HG02642 (cell line): Measurements from ENCODE around the gene VAV3.
"Not testable (repeated sequence)": the region's sequence is repeated elsewhere in the genome, so short reads cannot be mapped to it uniquely, and the experiment has no call there.

Experiments used
- ATAC-seq: cut with Tn5 transposase; IDR thresholded peaks from one replicate; pipeline ENCODE4 v1.9.1; 2021; ENCODE audit warnings: mild to moderate bottlenecking; ENCODE audit not compliant: unreplicated experiment, poor library complexity

VAV3 gene

GRCh38 chr1:107844541-107845194, 120.3 kb downstream of the VAV3 start:
- ATAC-seq = not testable (repeated sequence)

GRCh38 chr1:107843989-107844388, 121.0 kb downstream of the VAV3 start:
- ATAC-seq = no peak

GRCh38 chr1:107842241-107842640, 122.7 kb downstream of the VAV3 start:
- no peak for ATAC-seq

- no peak for ATAC-seq
Measured at GRCh38 chr1:107840725-107841124, 124.3 kb downstream of the VAV3 start.

- no peak for ATAC-seq
Measured at GRCh38 chr1:107838056-107838455, 126.9 kb downstream of the VAV3 start.

- no peak for ATAC-seq
Measured at GRCh38 chr1:107835151-107835670, 129.8 kb downstream of the VAV3 start.

- no peak for ATAC-seq
Measured at GRCh38 chr1:107833061-107833460, 131.9 kb downstream of the VAV3 start.

- no peak for ATAC-seq
Measured at GRCh38 chr1:107831921-107832320, 133.1 kb downstream of the VAV3 start.

GRCh38 chr1:107830526-107830925, 134.5 kb downstream of the VAV3 start:
- ATAC-seq = no peak

- no peak for ATAC-seq
Measured at GRCh38 chr1:107830075-107830474, 134.9 kb downstream of the VAV3 start.

- ATAC-seq = no peak
Measured at GRCh38 chr1:107829036-107829770, 135.8 kb downstream of the VAV3 start.

GRCh38 chr1:107824946-107825345, 140.0 kb downstream of the VAV3 start:
- ATAC-seq = no peak

- ATAC-seq = no peak
Measured at GRCh38 chr1:107821340-107821739, 143.6 kb downstream of the VAV3 start.

GRCh38 chr1:107820801-107821200, 144.2 kb downstream of the VAV3 start:
- ATAC-seq = no peak

- ATAC-seq = no peak
Measured at GRCh38 chr1:107817935-107818334, 147.0 kb downstream of the VAV3 start.

- no peak for ATAC-seq
Measured at GRCh38 chr1:107817206-107817605, 147.8 kb downstream of the VAV3 start.

- no peak for ATAC-seq
Measured at GRCh38 chr1:107810291-107810951, 154.6 kb downstream of the VAV3 start.

GRCh38 chr1:107807855-107808254, 157.1 kb downstream of the VAV3 start:
- no peak for ATAC-seq

GRCh38 chr1:107807405-107807804, 157.6 kb downstream of the VAV3 start:
- ATAC-seq = no peak

- ATAC-seq = no peak
Measured at GRCh38 chr1:107806902-107807301, 158.1 kb downstream of the VAV3 start.

- no peak for ATAC-seq
Measured at GRCh38 chr1:107804741-107805140, 160.2 kb downstream of the VAV3 start.
